Mesothelial cell of epicardium (in vitro differentiated cells): ENCODE measurements around the gene ROPN1B. TPM values are rescaled to one million over a fixed set of nuclear protein-coding genes. Genes with fewer than 3 reads are reported as not detected.
"Not testable (repeated sequence)": the region's sequence is repeated elsewhere in the genome, so short reads cannot be mapped to it uniquely, and the experiment has no call there.

Source experiments
- DNase-seq, 2 experiments: peaks; one replicate each; pipeline ENCODE4 v3.0.0; 2021; ENCODE audit warnings: low spot score in 2 of 2; ENCODE audit not compliant: unreplicated experiment in 2 of 2
- H3K27ac Mint-ChIP-seq: 2 replicates; pipeline ENCODE4 v1.8.0; 2021; ENCODE audit warnings: mixed read lengths
- H3K27me3 Mint-ChIP-seq: 2 replicates; pipeline ENCODE4 v1.8.0; 2021; ENCODE audit warnings: low read depth, mixed read lengths
- H3K36me3 Mint-ChIP-seq: 2 replicates; pipeline ENCODE4 v1.8.0; 2021; ENCODE audit warnings: mixed read lengths
- H3K4me1 Mint-ChIP-seq: 2 replicates; pipeline ENCODE4 v1.8.0; 2021; ENCODE audit warnings: mixed read lengths
- H3K4me3 Mint-ChIP-seq: 2 replicates; pipeline ENCODE4 v1.8.0; 2021; ENCODE audit warnings: mild to moderate bottlenecking, moderate library complexity, mixed read lengths
- H3K9me3 Mint-ChIP-seq: 2 replicates; pipeline ENCODE4 v1.8.0; 2021; ENCODE audit warnings: mixed read lengths
- total RNA-seq: library from RNA; stranded (reverse); gene quantifications from 3 replicates; pipeline ENCODE4 v1.2.1, GENCODE V29; 2021
- TF ChIP-seq, protein P1 (sequence below): fragments of 200-600 bp; sonication (generic); IDR thresholded peaks from one replicate; pipeline ENCODE4 v1.5.0; 2021; ENCODE audit warnings: antibody characterized with exemption; ENCODE audit not compliant: unreplicated experiment

The ROPN1B gene
- total RNA-seq, 1 donor from 2014 or later = not detected

DNA sequence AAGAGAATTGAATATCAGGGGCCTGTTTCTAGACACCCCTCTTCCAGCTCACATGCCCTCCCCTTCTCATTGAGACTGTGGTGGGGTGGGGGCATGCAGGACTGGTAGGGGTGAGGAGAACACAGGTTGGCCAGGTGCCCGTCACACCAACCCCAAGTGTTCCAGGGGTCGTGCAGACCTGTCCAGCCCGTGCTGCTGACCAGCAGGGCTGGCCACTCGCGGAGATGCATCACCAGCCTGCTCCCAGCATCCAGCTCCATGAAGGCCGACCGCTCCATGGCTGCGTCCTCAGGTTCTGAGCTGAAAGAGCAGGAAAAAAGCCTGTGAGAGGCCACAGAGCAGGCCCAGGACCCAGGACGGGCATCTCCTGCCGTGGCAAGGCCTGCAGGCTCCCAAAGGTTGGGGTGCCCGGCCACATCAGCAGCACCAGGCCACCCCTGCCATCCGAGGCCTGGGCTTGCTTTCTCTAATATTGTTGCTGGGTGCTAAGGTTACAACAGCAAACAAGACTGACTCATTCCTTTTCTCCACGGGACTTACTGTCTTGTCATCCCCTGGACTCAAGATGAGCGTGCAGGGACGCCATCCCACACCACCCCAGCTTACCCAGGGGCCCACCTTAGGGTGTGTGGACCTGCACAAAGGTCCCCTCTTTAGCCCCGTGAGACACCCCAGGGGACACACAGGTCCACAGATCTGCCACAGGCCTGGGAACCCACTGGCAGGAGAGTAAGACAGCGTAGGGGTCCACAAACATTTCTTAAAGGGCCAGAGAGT, 35.4 kb upstream of the ROPN1B start:
- not testable (repeated sequence) for H3K27me3 Mint-ChIP-seq, DNase-seq, H3K9me3 Mint-ChIP-seq, H3K4me1 Mint-ChIP-seq, H3K36me3 Mint-ChIP-seq, H3K4me3 Mint-ChIP-seq, H3K27ac Mint-ChIP-seq

DNA sequence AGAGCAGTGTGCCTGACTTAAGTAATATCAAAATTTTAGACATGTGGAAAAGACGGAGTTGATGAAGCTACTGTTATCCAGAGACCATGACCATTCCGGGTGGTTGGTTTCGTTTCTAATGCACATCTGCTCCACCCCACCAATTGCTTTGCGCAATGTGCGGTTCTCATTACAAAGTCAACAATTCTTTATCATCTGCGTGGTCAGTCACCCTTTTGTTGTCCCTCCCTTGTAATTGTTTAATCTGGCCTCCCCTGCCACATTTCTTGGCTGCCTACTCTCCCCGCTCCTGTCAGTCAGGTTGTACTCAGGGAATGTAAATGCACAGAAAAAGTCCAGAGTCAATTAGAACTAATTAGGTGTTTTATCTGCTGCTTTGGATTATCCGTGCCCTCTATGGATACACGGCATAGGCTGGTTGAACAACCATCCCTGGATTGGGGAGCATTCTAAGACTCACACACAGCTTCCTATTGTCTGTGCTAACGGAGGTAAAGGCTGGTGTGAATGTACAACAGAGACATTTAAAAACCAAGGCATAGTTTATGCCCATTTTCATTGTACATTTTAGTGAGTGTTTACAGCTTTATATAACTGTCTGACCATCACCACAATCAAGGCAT, 33.6 kb upstream of the ROPN1B start:
- not testable (repeated sequence) for H3K36me3 Mint-ChIP-seq, H3K4me3 Mint-ChIP-seq, DNase-seq, H3K27me3 Mint-ChIP-seq, H3K4me1 Mint-ChIP-seq, H3K9me3 Mint-ChIP-seq, H3K27ac Mint-ChIP-seq

DNA sequence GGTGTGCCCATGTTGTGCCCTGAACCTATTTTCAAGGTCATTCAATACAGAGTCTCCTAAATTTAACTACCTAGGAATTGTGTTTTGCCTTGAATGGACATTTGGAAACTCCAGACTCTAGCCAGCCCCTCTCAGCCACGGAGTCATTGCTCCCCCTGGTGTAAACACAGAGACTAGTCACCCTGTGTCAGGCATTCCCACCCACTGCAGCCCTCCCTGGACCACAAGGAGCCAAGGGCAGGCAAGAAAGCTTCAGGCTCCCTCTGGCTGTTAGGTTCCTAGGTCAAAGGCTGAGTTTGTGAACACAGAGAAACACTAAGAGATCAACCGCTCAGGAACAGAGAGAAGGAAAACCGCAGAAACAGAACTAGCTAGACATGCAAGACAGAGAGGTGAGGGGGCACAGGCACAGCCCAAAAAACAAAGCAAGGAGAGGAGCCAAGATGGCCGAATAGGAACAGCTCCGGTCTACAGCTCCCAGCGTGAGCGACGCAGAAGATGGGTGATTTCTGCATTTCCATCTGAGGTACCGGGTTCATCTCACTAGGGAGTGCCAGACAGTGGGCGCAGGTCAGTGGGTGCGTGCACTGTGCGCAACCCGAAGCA, 32.7 kb upstream of the ROPN1B start:
- not testable (repeated sequence) for DNase-seq, H3K4me1 Mint-ChIP-seq, H3K27me3 Mint-ChIP-seq, H3K27ac Mint-ChIP-seq, H3K4me3 Mint-ChIP-seq, H3K36me3 Mint-ChIP-seq, H3K9me3 Mint-ChIP-seq

DNA sequence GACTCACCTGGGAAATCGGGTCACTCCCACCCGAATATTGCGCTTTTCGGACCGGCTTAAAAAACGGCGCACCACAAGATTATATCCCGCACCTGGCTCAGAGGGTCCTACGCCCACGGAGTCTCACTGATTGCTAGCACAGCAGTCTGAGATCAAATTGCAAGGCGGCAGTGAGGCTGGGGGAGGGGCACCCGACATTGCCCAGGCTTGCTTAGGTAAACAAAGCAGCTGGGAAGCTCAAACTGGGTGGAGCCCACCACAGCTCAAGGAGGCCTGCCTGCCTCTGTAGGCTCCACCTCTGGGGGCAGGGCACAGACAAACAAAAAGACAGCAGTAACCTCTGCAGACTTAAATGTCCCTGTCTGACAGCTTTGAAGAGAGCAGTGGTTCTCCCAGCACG, 32.1 kb upstream of the ROPN1B start:
- not testable (repeated sequence) for H3K4me3 Mint-ChIP-seq, DNase-seq, H3K27ac Mint-ChIP-seq, H3K36me3 Mint-ChIP-seq, H3K27me3 Mint-ChIP-seq, H3K4me1 Mint-ChIP-seq, H3K9me3 Mint-ChIP-seq

DNA sequence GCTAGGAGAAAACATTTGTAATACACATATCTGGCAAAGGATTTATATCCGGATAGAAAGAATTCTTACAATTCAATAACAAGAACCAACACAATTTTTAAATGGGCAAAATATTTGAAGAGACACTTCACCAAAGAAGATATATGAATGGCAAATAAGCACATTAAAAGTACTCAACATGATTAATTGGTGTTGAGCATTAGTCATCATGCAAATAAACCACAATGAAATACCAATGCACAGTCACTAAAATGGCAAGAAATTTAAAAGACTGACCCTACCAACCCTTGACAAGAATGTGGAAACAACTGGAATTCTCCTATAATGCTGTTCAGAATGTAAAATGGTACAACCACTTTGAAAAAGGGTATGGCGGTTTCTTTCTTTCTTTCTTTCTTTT, 21.2 kb upstream of the ROPN1B start:
- not testable (repeated sequence) for H3K4me3 Mint-ChIP-seq, H3K4me1 Mint-ChIP-seq, H3K36me3 Mint-ChIP-seq, H3K27ac Mint-ChIP-seq, H3K9me3 Mint-ChIP-seq, DNase-seq
- peaks cover 64% of the 10 kb centered on the region for H3K27me3 Mint-ChIP-seq

DNA sequence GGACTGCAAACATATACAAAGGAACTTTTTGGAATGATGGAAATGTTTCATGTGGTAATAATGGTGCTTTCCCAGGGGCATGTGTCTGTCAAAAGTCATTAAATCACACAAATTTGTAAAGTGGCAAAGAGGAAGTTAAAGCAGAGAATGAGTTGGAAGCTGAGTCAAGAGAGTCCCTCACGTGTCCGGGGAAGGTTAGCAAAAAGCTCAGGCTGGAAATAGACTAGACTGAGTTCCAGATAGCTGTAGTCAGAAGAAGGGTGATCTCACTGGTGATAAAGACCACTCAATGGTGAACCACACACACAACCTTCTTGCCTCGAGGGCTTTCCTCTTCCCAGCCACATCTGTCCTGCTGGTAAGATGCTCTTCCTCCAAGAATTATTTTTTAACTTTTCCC, 20.1 kb upstream of the ROPN1B start:
- DNase-seq, H3K4me1 Mint-ChIP-seq, H3K27ac Mint-ChIP-seq, H3K4me3 Mint-ChIP-seq, H3K9me3 Mint-ChIP-seq, H3K36me3 Mint-ChIP-seq: not testable (repeated sequence)
- peaks cover 64% of the 10 kb centered on the region for H3K27me3 Mint-ChIP-seq

DNA sequence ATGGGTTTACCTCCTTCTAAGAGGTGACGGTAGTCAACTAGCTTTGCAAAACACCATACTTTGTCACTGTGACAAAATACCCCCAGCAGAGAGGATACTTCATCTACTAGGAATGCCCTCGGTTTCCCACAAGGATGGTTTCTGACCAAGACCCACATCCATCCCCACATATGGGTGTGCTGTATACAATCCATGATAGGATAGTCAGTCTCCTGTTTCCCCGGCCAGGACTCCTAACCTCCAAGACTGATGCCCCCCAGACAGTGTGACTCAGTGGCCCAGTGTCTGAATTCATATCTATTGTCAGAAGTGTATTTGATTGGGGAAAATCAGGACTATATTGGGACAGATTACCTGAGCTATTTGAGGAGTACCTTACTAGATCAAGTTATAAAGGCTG, 17.8 kb upstream of the ROPN1B start:
- not testable (repeated sequence) for H3K27ac Mint-ChIP-seq, H3K4me1 Mint-ChIP-seq, H3K36me3 Mint-ChIP-seq, DNase-seq, H3K9me3 Mint-ChIP-seq, H3K4me3 Mint-ChIP-seq
- H3K27me3 Mint-ChIP-seq = peaks cover 66% of the 10 kb centered on the region

DNA sequence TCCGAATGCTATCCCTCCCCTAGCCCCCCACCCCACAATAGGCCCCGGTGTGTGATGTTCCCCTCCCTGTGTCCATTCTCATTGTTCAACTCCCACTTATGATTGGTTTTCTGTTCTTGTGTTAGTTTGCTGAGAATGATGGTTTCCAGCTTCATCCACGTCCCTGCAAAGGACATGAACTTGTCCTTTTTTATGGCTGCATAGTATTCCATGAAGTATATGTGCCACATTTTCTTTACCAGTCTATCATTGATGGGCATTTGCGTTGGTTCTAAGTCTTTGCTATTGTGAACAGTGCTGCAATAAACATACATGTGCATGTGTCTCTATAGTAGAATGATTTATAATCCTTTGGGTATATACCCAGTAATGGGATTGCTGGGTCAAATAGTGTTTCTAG, 12.0 kb upstream of the ROPN1B start:
- not testable (repeated sequence) for H3K36me3 Mint-ChIP-seq, H3K27ac Mint-ChIP-seq, H3K9me3 Mint-ChIP-seq, H3K4me3 Mint-ChIP-seq, H3K4me1 Mint-ChIP-seq, DNase-seq
- peaks cover 57% of the 10 kb centered on the region for H3K27me3 Mint-ChIP-seq

DNA sequence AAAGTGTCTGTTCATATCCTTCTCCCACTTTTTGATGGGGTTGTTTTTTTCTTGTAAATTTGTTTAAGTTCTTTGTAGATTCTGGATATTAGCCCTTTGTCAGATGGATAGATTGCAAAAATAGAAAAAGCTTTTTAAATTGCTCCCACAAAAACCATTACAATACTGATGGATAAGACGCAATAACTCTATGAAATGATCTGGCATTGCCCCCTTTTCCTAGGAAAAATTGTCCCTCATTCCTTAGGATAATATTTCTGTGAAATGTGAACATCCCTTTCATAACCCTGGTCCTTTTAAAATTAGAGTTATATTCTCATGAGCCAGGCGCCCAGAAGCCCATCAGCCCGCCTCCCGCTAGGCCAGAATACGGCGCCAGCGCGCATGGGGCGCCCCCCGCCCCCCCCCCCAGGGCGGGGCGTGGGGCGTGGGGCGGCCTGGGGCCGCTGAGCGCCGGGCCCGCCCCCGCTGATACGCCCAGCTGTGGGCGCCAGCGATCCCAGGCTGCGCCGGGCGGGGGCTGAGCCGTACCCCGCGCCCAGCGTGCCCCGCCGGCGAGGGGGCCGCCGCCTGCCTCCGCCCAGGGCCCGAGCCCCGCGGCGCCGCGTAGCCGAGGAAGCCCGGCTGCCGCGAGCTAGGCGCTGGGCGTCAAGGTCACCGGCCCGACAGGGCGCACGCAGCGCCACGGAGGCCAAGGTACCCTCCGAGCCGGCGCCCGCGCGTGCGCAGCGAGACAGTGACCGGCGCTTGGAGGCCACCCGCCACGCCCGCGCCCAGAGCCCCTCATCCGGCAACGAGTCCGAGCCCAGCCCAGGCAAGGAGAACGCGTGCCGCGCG, 11.1 kb upstream of the ROPN1B start:
- no peak for DNase-seq
- H3K4me3 Mint-ChIP-seq = peak overlapping the region; percentile 36
- no peak overlapping the region for H3K27ac Mint-ChIP-seq

More for the DNA sequence above, 11.1 kb upstream of the ROPN1B start:
- Mint-ChIP-seq H3K9me3 (peaks cover 5% of the 10 kb centered on the region), H3K4me1 (no peaks in the 10 kb centered on the region), H3K27me3 (peaks cover 50% of the 10 kb centered on the region), H3K36me3 (peaks cover 5% of the 10 kb centered on the region)
- TF ChIP-seq, protein P1, sequence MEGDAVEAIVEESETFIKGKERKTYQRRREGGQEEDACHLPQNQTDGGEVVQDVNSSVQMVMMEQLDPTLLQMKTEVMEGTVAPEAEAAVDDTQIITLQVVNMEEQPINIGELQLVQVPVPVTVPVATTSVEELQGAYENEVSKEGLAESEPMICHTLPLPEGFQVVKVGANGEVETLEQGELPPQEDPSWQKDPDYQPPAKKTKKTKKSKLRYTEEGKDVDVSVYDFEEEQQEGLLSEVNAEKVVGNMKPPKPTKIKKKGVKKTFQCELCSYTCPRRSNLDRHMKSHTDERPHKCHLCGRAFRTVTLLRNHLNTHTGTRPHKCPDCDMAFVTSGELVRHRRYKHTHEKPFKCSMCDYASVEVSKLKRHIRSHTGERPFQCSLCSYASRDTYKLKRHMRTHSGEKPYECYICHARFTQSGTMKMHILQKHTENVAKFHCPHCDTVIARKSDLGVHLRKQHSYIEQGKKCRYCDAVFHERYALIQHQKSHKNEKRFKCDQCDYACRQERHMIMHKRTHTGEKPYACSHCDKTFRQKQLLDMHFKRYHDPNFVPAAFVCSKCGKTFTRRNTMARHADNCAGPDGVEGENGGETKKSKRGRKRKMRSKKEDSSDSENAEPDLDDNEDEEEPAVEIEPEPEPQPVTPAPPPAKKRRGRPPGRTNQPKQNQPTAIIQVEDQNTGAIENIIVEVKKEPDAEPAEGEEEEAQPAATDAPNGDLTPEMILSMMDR = no peak
